ENCODE results near the gene RNF150.

- TF ChIP-seq, protein P1, sequence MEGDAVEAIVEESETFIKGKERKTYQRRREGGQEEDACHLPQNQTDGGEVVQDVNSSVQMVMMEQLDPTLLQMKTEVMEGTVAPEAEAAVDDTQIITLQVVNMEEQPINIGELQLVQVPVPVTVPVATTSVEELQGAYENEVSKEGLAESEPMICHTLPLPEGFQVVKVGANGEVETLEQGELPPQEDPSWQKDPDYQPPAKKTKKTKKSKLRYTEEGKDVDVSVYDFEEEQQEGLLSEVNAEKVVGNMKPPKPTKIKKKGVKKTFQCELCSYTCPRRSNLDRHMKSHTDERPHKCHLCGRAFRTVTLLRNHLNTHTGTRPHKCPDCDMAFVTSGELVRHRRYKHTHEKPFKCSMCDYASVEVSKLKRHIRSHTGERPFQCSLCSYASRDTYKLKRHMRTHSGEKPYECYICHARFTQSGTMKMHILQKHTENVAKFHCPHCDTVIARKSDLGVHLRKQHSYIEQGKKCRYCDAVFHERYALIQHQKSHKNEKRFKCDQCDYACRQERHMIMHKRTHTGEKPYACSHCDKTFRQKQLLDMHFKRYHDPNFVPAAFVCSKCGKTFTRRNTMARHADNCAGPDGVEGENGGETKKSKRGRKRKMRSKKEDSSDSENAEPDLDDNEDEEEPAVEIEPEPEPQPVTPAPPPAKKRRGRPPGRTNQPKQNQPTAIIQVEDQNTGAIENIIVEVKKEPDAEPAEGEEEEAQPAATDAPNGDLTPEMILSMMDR (IDR thresholded peaks at IDR 0.05) = no peak
- TF ChIP-seq POLR2A (IDR thresholded peaks at IDR 0.05) = no peak
Observed at GRCh38 chr4:141180991-141181761, 47.9 kb upstream of the RNF150 start.

Measured in body of pancreas (tissue), 4 donors.